ENCODE results near the gene COL6A3.

COL6A3 gene

GRCh38 chr2:237423891-237424290 lies 9.9 kb upstream of the COL6A3 start:
- no peak overlapping the region for H3K4me2 ChIP-seq
- H3K79me2 ChIP-seq (ENCODE audit: insufficient read depth, low read depth) = no peaks in the 10 kb centered on the region
- H3K4me1 ChIP-seq (ENCODE audit: low read depth, poor library complexity, severe bottlenecking) = peaks cover 19% of the 10 kb centered on the region
- H3K9ac ChIP-seq = no peak overlapping the region
- no peaks in the 10 kb centered on the region for H4K20me1 ChIP-seq (ENCODE audit: insufficient read depth)
- no peaks in the 10 kb centered on the region for H3K27me3 ChIP-seq (ENCODE audit: insufficient read depth, low read depth)
- H2AFZ ChIP-seq (ENCODE audit: low read depth) = no peak overlapping the region
- no peak for TF ChIP-seq CTCF (conservative IDR thresholded peaks at IDR 0.05; ENCODE audit: low read depth, low read length)
- H3K27ac ChIP-seq = no peak overlapping the region
- H3K4me3 ChIP-seq (IDR thresholded peaks at IDR 0.05; ENCODE audit: insufficient read depth, low read depth, low read length) = no peak overlapping the region
- H3K36me3 ChIP-seq (ENCODE audit: insufficient read depth) = no peaks in the 10 kb centered on the region

- Histone ChIP-seq H3K4me1 (ENCODE audit: low read depth, poor library complexity, severe bottlenecking) (peaks cover 10% of the 10 kb centered on the region), H2AFZ (ENCODE audit: low read depth) (peak overlapping the region; percentile 80; the same call in 1 of the 2 replicates), H3K27me3 (ENCODE audit: insufficient read depth, low read depth) (no peaks in the 10 kb centered on the region), H3K27ac (no peak overlapping the region), H3K4me2 (no peak overlapping the region; the same call in 1 of the 2 replicates), H3K79me2 (ENCODE audit: insufficient read depth, low read depth) (no peaks in the 10 kb centered on the region), H3K4me3 (IDR thresholded peaks at IDR 0.05; ENCODE audit: insufficient read depth, low read depth, low read length) (no peak overlapping the region), H3K9ac (no peak overlapping the region), H4K20me1 (ENCODE audit: insufficient read depth) (no peaks in the 10 kb centered on the region), H3K36me3 (ENCODE audit: insufficient read depth) (no peaks in the 10 kb centered on the region)
- no peak for TF ChIP-seq CTCF (conservative IDR thresholded peaks at IDR 0.05; ENCODE audit: low read depth, low read length)
Measured at GRCh38 chr2:237422309-237422708, 8.3 kb upstream of the COL6A3 start.

DNA sequence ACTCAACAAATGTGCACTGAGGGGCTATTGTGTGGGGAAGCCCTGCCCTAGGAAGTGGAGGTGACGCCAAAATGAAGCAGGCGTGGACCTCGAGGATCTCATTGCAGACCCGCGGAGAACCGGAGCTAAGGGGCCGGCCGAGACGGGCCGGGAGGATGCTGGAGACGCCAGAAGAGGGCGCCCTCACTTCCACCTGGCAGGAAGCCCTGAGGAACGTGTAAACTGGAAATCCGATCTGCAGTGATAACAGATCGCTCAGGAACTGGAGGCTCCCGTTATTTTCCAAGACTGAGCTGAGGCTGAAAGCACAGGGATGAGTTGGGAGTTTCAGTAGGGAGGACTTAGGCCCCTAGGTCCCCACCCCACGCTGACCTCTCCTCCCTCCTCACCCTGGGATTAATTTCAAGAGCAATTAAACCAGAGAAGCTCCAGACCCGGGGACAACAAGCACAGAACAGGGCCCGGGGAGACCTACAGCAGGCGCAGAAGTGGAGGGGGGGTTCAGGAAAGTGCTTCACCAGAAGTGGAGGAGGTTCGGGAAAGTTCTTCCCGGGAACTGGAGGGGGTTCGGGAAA lies 7.7 kb upstream of the COL6A3 start:
- H3K4me3 ChIP-seq (IDR thresholded peaks at IDR 0.05; ENCODE audit: insufficient read depth, low read depth, low read length) = no peak overlapping the region
- H2AFZ ChIP-seq (ENCODE audit: low read depth) = peak overlapping the region; percentile 80; the same call in 1 of the 2 replicates
- no peaks in the 10 kb centered on the region for H3K27me3 ChIP-seq (ENCODE audit: insufficient read depth, low read depth)
- H3K9ac ChIP-seq = no peak overlapping the region; the same call in 1 of the 2 replicates
- H4K20me1 ChIP-seq (ENCODE audit: insufficient read depth) = no peaks in the 10 kb centered on the region
- H3K4me2 ChIP-seq = peak overlapping the region; percentile 53
- peak; percentile 76 for TF ChIP-seq CTCF (conservative IDR thresholded peaks at IDR 0.05; ENCODE audit: low read depth, low read length)
- H3K79me2 ChIP-seq (ENCODE audit: insufficient read depth, low read depth) = no peaks in the 10 kb centered on the region
- no peak overlapping the region for H3K27ac ChIP-seq
- no peaks in the 10 kb centered on the region for H3K36me3 ChIP-seq (ENCODE audit: insufficient read depth)
- H3K4me1 ChIP-seq (ENCODE audit: low read depth, poor library complexity, severe bottlenecking) = peaks cover 3% of the 10 kb centered on the region

GRCh38 chr2:237418300-237418699 lies 4.3 kb upstream of the COL6A3 start:
- Histone ChIP-seq H4K20me1 (ENCODE audit: insufficient read depth) (no peaks in the 10 kb centered on the region), H3K4me1 (ENCODE audit: low read depth, poor library complexity, severe bottlenecking) (no peaks in the 10 kb centered on the region), H3K27me3 (ENCODE audit: insufficient read depth, low read depth) (no peaks in the 10 kb centered on the region), H3K9ac (no peak overlapping the region), H3K4me3 (IDR thresholded peaks at IDR 0.05; ENCODE audit: insufficient read depth, low read depth, low read length) (no peak overlapping the region), H3K27ac (no peak overlapping the region), H3K4me2 (no peak overlapping the region), H3K79me2 (ENCODE audit: insufficient read depth, low read depth) (no peaks in the 10 kb centered on the region), H3K36me3 (ENCODE audit: insufficient read depth) (no peaks in the 10 kb centered on the region), H2AFZ (ENCODE audit: low read depth) (no peak overlapping the region)
- TF ChIP-seq CTCF (conservative IDR thresholded peaks at IDR 0.05; ENCODE audit: low read depth, low read length) = no peak

All from KMS-11 (cell line).